GM12878 (cell line): Measurements from ENCODE around the gene OR8J1. TPM values are rescaled to one million over a fixed set of nuclear protein-coding genes. Genes with fewer than 3 reads are reported as not detected.

Experiments
- ATAC-seq: fragments of 200-7000 bp; cut with Tn5 transposase; 3 replicates; pipeline ENCODE4 v1.9.1; 2020; ENCODE audit warnings: mild to moderate bottlenecking, moderate library complexity
- BruUV-seq: library from RNA; stranded (reverse); fragments of 400-500 nt; replicated peaks from 2 replicates; lab custom pipeline; 2021; lab: Mats Ljungman, UMichigan
- CTCF ChIA-PET: fragments of 300-600 bp; sonication (Branson Sonifier 250); formaldehyde crosslinking; extraction: SDS; loops from one replicate; lab custom pipeline; 2021; ENCODE audit warnings: inconsistent platforms; lab: Yijun Ruan, JAX
- POLR2A ChIA-PET: fragments of 350-600 bp; formaldehyde crosslinking; extraction: SDS; loops from one replicate; lab custom pipeline; 2021; ENCODE audit warnings: inconsistent platforms; lab: Charles Lee
- RAD21 ChIA-PET: fragments of 300-600 bp; sonication (Branson Sonifier 250); formaldehyde crosslinking; loops from one replicate; lab custom pipeline; 2023; ENCODE audit warnings: antibody characterized with exemption; ENCODE audit not compliant: unreplicated experiment; lab: Charles Lee
- SMC1A ChIA-PET: fragments of 300-600 bp; sonication (Branson Sonifier 250); formaldehyde crosslinking; loops from one replicate; lab custom pipeline; 2023; ENCODE audit not compliant: unreplicated experiment, uncharacterized antibody; lab: Charles Lee
- DNase-seq: peaks from one replicate; pipeline ENCODE4 v3.0.0-alpha.2; 2011; ENCODE audit warnings: low read depth, low spot score
- FAIRE-seq: peaks from 3 replicates; lab custom pipeline; 2011; peaks lifted over from hg19 to GRCh38; lab: Jason Lieb, UNC
- H2AFZ ChIP-seq: 2 replicates; pipeline ENCODE4 v1.6.0; 2011; ENCODE audit warnings: low read depth, low read length, control low read depth; ENCODE audit not compliant: control insufficient read depth
- H3K27ac ChIP-seq: 2 replicates; pipeline ENCODE4 v1.5.1; 2011; ENCODE audit warnings: control low read depth; ENCODE audit not compliant: control insufficient read depth, insufficient read depth
- H3K27me3 ChIP-seq, 2 experiments: replicated peaks in 1 of 2; 2 replicates each; pipeline versions ENCODE4 v1.6.0 to v1.6.1; 2011; ENCODE audit warnings: low read length in 1 of 2; ENCODE audit not compliant: control insufficient read depth in 2 of 2, insufficient read depth in 2 of 2
- H3K36me3 ChIP-seq, 2 experiments: 2 replicates each; pipeline ENCODE4 v1.5.1; 2011; ENCODE audit warnings: low read length in 1 of 2; ENCODE audit not compliant: control insufficient read depth in 2 of 2, insufficient read depth in 2 of 2
- H3K4me1 ChIP-seq: 2 replicates; pipeline ENCODE4 v1.6.1; 2011; ENCODE audit warnings: mild to moderate bottlenecking, low read length, moderate library complexity, mixed read lengths; ENCODE audit not compliant: control insufficient read depth, insufficient read depth
- H3K4me2 ChIP-seq: 2 replicates; pipeline ENCODE4 v1.6.0; 2011; ENCODE audit warnings: control low read depth; ENCODE audit not compliant: control insufficient read depth, insufficient read depth
- H3K4me3 ChIP-seq: fragments of 200-600 bp; sonication (generic); 2 replicates; pipeline ENCODE4 v1.5.1; 2016
- H3K79me2 ChIP-seq: 2 replicates; pipeline ENCODE4 v1.6.0; 2011; ENCODE audit warnings: low read length; ENCODE audit not compliant: control insufficient read depth, insufficient read depth
- H3K9ac ChIP-seq: 2 replicates; pipeline ENCODE4 v1.8.0; 2011; ENCODE audit warnings: low read length, control low read depth, mixed read lengths; ENCODE audit not compliant: control insufficient read depth, insufficient read depth
- H3K9me3 ChIP-seq: replicated peaks from 3 replicates; pipeline ENCODE4 v1.5.1; 2011; ENCODE audit warnings: mild to moderate bottlenecking, low read length; ENCODE audit not compliant: control insufficient read depth, insufficient read depth
- H4K20me1 ChIP-seq: 2 replicates; pipeline ENCODE4 v1.6.0; 2011; ENCODE audit not compliant: control insufficient read depth, insufficient read depth
- EED ChIP-seq: sonication (generic); IDR thresholded peaks from 2 replicates; pipeline ENCODE4 v1.6.1; 2016; ENCODE audit warnings: antibody characterized with exemption, low read depth
- EP300 ChIP-seq, 2 experiments: fragments of 150-350 bp in 1 of 2; IDR thresholded peaks; 2 replicates each; pipeline ENCODE4 v1.6.1; 2011 to 2012; ENCODE audit warnings: low read depth in 2 of 2, low read length in 2 of 2, borderline replicate concordance in 1 of 2, improper control_type of control experiment in 1 of 2, inconsistent platforms in 1 of 2; ENCODE audit not compliant: control insufficient read depth in 1 of 2
- IKZF2 ChIP-seq, 2 experiments: fragments of 450-650 bp; IDR thresholded peaks; 2 replicates each; pipeline ENCODE4 v1.6.1; 2017; ENCODE audit warnings: mild to moderate bottlenecking in 2 of 2, moderate library complexity in 2 of 2
- MEF2B ChIP-seq: fragments of 450-650 bp; IDR thresholded peaks from 2 replicates; pipeline ENCODE4 v1.6.1; 2018; ENCODE audit warnings: mild to moderate bottlenecking, moderate library complexity; ENCODE audit not compliant: partially characterized antibody, poor library complexity, severe bottlenecking
- STAT3 ChIP-seq: IDR thresholded peaks from 2 replicates; pipeline ENCODE4 v1.6.1; 2011; ENCODE audit warnings: low read depth, low read length, improper control_type of control experiment
- SUZ12 ChIP-seq: fragments of 200-600 bp; sonication (generic); IDR thresholded peaks from one replicate; pipeline ENCODE4 v1.6.1; 2018; ENCODE audit warnings: antibody characterized with exemption, mild to moderate bottlenecking; ENCODE audit not compliant: unreplicated experiment
- TBL1XR1 ChIP-seq: IDR thresholded peaks from 2 replicates; pipeline ENCODE4 v1.6.1; 2012; ENCODE audit warnings: low read depth, low read length, improper control_type of control experiment
- YY1 ChIP-seq: IDR thresholded peaks from 2 replicates; pipeline ENCODE4 v1.6.1; 2011; ENCODE audit warnings: low read depth, mild to moderate bottlenecking, low read length
- ZBED1 ChIP-seq: IDR thresholded peaks from 2 replicates; pipeline ENCODE4 v1.6.1; 2016; ENCODE audit warnings: borderline replicate concordance
- ZNF24 ChIP-seq: fragments of 450-650 bp; IDR thresholded peaks from 2 replicates; pipeline ENCODE4 v1.6.1; 2017; ENCODE audit warnings: antibody characterized with exemption, mild to moderate bottlenecking
- WGBS: methylation state at CpG from one replicate; pipeline ENCODE4 v1.1.6; 2016; ENCODE audit warnings: low lambda C conversion rate; ENCODE audit not compliant: insufficient replicate concordance, insufficient coverage; ENCODE audit errors: missing lambda C conversion rate; 5-methylcytosine and 5-hydroxymethylcytosine counted together
- in situ Hi-C: fragments of 300-500 bp; cut with MboI; formaldehyde crosslinking; loops from 9 replicates; pipeline ENCODE4 v1.14.3; 2018; ENCODE audit warnings: mixed read lengths
- intact Hi-C: fragments of 100-400 bp; cut with micrococcal nuclease; formaldehyde crosslinking; loops from one replicate; pipeline ENCODE4 v1.14.2; 2022; ENCODE audit not compliant: unreplicated experiment
- polyA plus RNA-seq, 11 experiments: library from polyadenylated mRNA; depleted of rRNA in 4 of 11; unstranded in 6 of 11; stranded (reverse) in 5 of 11; fragments of >200 nt; fragmentation: Nextera tagmentation in 4 of 11; fragmentation: Illumina TruSeq in 1 of 11; extraction: Ambion mirVana in 4 of 11; extraction: Trizol in 1 of 11; gene quantifications; 1 replicate in 1 of 11; 2 replicates in 10 of 11; pipeline versions ENCODE4 v1.2.1 to v1.2.3, GENCODE V29; 2011 to 2016; ENCODE audit warnings: inconsistent platforms in 2 of 11, missing spikeins in 2 of 11, low read depth in 1 of 11
- total RNA-seq, 4 experiments: library from RNA; depleted of rRNA in 3 of 4; stranded (reverse); fragments of >200 nt in 3 of 4; fragmentation: Illumina TruSeq in 1 of 4; extraction: Trizol in 1 of 4; gene quantifications; 2 replicates each; pipeline versions ENCODE4 v1.2.1 to v1.2.3, GENCODE V29; 2013 to 2021
- TF ChIP-seq, protein P1 (sequence below): IDR thresholded peaks from 2 replicates; pipeline ENCODE4 v1.6.1; 2012; ENCODE audit warnings: mild to moderate bottlenecking, low read depth, low read length
- TF ChIP-seq, protein P2 (sequence below): IDR thresholded peaks from 2 replicates; pipeline ENCODE4 v1.6.1; 2011; ENCODE audit warnings: mild to moderate bottlenecking, low read depth, low read length, moderate library complexity; ENCODE audit not compliant: insufficient replicate concordance
- TF ChIP-seq, protein P3 (sequence below): fragments of 450-650 bp; IDR thresholded peaks from 2 replicates; pipeline ENCODE4 v1.6.1; 2017; ENCODE audit warnings: low read depth, mild to moderate bottlenecking, moderate library complexity
- TF ChIP-seq, protein P4 (sequence below): fragments of 450-650 bp; IDR thresholded peaks from 2 replicates; pipeline ENCODE4 v1.6.1; 2016; ENCODE audit warnings: mild to moderate bottlenecking

OR8J1 gene
- total and polyA plus RNA-seq, 10 of the 15 experiments (the other 5 are each of a cell fraction or from before 2014, with no cell fraction given) = not detected

DNA sequence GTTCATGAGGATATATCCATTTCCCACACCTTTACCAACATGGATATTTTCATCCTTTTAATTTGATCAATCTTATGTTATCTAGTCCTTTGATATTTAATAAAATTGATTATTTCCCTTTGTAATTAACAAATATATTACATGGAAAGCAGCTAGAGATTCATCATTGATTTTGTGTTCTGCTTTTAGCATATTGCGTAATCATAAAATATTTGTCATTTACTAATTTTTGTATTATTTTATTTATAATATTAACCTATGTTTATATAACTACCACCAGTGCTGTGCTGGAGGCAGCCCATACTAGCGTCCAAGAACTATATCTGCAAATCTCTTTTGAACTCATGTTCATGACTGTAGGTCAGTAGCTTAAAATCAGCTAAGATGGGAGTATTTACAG lies 26.0 kb downstream of the OR8J1 start:
- intact Hi-C loops (no loop called here), in situ Hi-C loops (no loop called here)
- Histone ChIP-seq H3K4me3 (no peak overlapping the region), H3K36me3 (no peaks in the 10 kb centered on the region), H3K9me3 (no peaks in the 10 kb centered on the region), H3K4me1 (no peaks in the 10 kb centered on the region), H3K79me2 (no peaks in the 10 kb centered on the region), H4K20me1 (no peaks in the 10 kb centered on the region), H2AFZ (no peak overlapping the region), H3K27ac (no peak overlapping the region), H3K27me3 (no peaks in the 10 kb centered on the region), H3K4me2 (no peak overlapping the region), H3K9ac (no peak overlapping the region)
- FAIRE-seq = no peak
- CTCF ChIA-PET = no interaction called here
- POLR2A ChIA-PET = no interaction called here
- SMC1A ChIA-PET = no interaction called here
- WGBS = 31% methylated on average over 2 of the region's 2 CpGs
- DNase-seq = no peak
- BruUV-seq = no TSS peak
- RAD21 ChIA-PET = no interaction called here
- no peak for ATAC-seq
- no peak for TF ChIP-seq YY1
- no peak for TF ChIP-seq STAT3
- no peak for TF ChIP-seq EED
- no peak for TF ChIP-seq TBL1XR1
- TF ChIP-seq IKZF2 (IDR thresholded peaks at IDR 0.05) = no peak
- TF ChIP-seq ZBED1 = no peak
- no peak for TF ChIP-seq EP300 (IDR thresholded peaks at IDR 0.05; ENCODE audit: borderline replicate concordance in 1 of 2, control insufficient read depth in 1 of 2, low read depth in 2 of 2, low read length in 2 of 2)
- TF ChIP-seq, protein P1, sequence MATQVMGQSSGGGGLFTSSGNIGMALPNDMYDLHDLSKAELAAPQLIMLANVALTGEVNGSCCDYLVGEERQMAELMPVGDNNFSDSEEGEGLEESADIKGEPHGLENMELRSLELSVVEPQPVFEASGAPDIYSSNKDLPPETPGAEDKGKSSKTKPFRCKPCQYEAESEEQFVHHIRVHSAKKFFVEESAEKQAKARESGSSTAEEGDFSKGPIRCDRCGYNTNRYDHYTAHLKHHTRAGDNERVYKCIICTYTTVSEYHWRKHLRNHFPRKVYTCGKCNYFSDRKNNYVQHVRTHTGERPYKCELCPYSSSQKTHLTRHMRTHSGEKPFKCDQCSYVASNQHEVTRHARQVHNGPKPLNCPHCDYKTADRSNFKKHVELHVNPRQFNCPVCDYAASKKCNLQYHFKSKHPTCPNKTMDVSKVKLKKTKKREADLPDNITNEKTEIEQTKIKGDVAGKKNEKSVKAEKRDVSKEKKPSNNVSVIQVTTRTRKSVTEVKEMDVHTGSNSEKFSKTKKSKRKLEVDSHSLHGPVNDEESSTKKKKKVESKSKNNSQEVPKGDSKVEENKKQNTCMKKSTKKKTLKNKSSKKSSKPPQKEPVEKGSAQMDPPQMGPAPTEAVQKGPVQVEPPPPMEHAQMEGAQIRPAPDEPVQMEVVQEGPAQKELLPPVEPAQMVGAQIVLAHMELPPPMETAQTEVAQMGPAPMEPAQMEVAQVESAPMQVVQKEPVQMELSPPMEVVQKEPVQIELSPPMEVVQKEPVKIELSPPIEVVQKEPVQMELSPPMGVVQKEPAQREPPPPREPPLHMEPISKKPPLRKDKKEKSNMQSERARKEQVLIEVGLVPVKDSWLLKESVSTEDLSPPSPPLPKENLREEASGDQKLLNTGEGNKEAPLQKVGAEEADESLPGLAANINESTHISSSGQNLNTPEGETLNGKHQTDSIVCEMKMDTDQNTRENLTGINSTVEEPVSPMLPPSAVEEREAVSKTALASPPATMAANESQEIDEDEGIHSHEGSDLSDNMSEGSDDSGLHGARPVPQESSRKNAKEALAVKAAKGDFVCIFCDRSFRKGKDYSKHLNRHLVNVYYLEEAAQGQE = no peak
- TF ChIP-seq, protein P2, sequence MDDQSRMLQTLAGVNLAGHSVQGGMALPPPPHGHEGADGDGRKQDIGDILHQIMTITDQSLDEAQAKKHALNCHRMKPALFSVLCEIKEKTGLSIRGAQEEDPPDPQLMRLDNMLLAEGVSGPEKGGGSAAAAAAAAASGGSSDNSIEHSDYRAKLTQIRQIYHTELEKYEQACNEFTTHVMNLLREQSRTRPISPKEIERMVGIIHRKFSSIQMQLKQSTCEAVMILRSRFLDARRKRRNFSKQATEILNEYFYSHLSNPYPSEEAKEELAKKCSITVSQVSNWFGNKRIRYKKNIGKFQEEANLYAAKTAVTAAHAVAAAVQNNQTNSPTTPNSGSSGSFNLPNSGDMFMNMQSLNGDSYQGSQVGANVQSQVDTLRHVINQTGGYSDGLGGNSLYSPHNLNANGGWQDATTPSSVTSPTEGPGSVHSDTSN = no peak
- no peak for TF ChIP-seq MEF2B
- TF ChIP-seq, protein P3, sequence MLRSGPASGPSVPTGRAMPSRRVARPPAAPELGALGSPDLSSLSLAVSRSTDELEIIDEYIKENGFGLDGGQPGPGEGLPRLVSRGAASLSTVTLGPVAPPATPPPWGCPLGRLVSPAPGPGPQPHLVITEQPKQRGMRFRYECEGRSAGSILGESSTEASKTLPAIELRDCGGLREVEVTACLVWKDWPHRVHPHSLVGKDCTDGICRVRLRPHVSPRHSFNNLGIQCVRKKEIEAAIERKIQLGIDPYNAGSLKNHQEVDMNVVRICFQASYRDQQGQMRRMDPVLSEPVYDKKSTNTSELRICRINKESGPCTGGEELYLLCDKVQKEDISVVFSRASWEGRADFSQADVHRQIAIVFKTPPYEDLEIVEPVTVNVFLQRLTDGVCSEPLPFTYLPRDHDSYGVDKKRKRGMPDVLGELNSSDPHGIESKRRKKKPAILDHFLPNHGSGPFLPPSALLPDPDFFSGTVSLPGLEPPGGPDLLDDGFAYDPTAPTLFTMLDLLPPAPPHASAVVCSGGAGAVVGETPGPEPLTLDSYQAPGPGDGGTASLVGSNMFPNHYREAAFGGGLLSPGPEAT = no peak
- TF ChIP-seq, protein P4, sequence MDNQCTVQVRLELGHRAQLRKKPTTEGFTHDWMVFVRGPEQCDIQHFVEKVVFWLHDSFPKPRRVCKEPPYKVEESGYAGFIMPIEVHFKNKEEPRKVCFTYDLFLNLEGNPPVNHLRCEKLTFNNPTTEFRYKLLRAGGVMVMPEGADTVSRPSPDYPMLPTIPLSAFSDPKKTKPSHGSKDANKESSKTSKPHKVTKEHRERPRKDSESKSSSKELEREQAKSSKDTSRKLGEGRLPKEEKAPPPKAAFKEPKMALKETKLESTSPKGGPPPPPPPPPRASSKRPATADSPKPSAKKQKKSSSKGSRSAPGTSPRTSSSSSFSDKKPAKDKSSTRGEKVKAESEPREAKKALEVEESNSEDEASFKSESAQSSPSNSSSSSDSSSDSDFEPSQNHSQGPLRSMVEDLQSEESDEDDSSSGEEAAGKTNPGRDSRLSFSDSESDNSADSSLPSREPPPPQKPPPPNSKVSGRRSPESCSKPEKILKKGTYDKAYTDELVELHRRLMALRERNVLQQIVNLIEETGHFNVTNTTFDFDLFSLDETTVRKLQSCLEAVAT = no peak
- no peak for TF ChIP-seq SUZ12
- no peak for TF ChIP-seq ZNF24
